PFSK-1 (cell line): ENCODE measurements around the gene CPPED1.

ENCODE experiments used
- FOXP2 ChIP-seq: optimal IDR thresholded peaks from 2 replicates; pipeline ENCODE3; 2011; ENCODE audit warnings: borderline replicate concordance, control low read depth, inconsistent platforms; ENCODE audit not compliant: insufficient read depth; ENCODE audit errors: extremely low read length, extremely low read depth
- POLR2AphosphoS5 ChIP-seq: IDR thresholded peaks from 2 replicates; pipeline ENCODE4 v1.6.1; 2012; ENCODE audit warnings: low read depth, mild to moderate bottlenecking, control low read depth, low read length, moderate library complexity
- REST ChIP-seq, 2 experiments: IDR thresholded peaks; 2 replicates each; pipeline versions ENCODE4 v1.6.1 to v1.8.0; 2011 to 2012; ENCODE audit warnings: low read depth in 2 of 2, low read length in 2 of 2, control low read depth in 1 of 2, inconsistent platforms in 1 of 2, mild to moderate bottlenecking in 1 of 2, moderate library complexity in 1 of 2; ENCODE audit not compliant: insufficient read depth in 1 of 2
- SIN3A ChIP-seq: IDR thresholded peaks from 2 replicates; pipeline ENCODE4 v1.6.1; 2012; ENCODE audit warnings: mild to moderate bottlenecking, low read length, moderate library complexity, borderline replicate concordance; ENCODE audit not compliant: insufficient read depth
- TAF1 ChIP-seq: IDR thresholded peaks from 2 replicates; pipeline ENCODE4 v1.6.1; 2012; ENCODE audit warnings: low read length, control low read depth, borderline replicate concordance; ENCODE audit not compliant: insufficient read depth

CPPED1 gene

GRCh38 chr16:12800817-12801216 is 2.9 kb downstream of the CPPED1 start:
- TF ChIP-seq TAF1 (no peak), POLR2AphosphoS5 (no peak), REST (IDR thresholded peaks at IDR 0.05; ENCODE audit: insufficient read depth in 1 of 2, low read depth in 2 of 2, low read length in 2 of 2) (no peak)

- TF ChIP-seq POLR2AphosphoS5 (no peak), REST (IDR thresholded peaks at IDR 0.05; ENCODE audit: insufficient read depth in 1 of 2, low read depth in 2 of 2, low read length in 2 of 2) (no peak), SIN3A (no peak), FOXP2 (no peak), TAF1 (no peak)
These were observed 4.8 kb downstream of the CPPED1 start for GRCh38 chr16:12798846-12799245.

- no peak for TF ChIP-seq TAF1
- no peak for TF ChIP-seq SIN3A
- TF ChIP-seq FOXP2, result no peak
- no peak for TF ChIP-seq POLR2AphosphoS5
- no peak for TF ChIP-seq REST (IDR thresholded peaks at IDR 0.05; ENCODE audit: insufficient read depth in 1 of 2, low read depth in 2 of 2, low read length in 2 of 2)
These were observed 5.5 kb downstream of the CPPED1 start for GRCh38 chr16:12798171-12798570.

- TF ChIP-seq REST (IDR thresholded peaks at IDR 0.05; ENCODE audit: insufficient read depth in 1 of 2, low read depth in 2 of 2, low read length in 2 of 2) (no peak), POLR2AphosphoS5 (no peak), SIN3A (no peak), FOXP2 (no peak), TAF1 (no peak)
These were observed 7.2 kb downstream of the CPPED1 start for GRCh38 chr16:12796498-12796897.
